Astrocyte (in vitro differentiated cells and primary cell): ENCODE results near the gene HKDC1.

ENCODE experiments used
- EZH2 ChIP-seq: IDR thresholded peaks from 2 replicates; pipeline ENCODE4 v1.6.1; 2012; ENCODE audit warnings: mild to moderate bottlenecking, low read length, inconsistent platforms; ENCODE audit not compliant: insufficient read depth
- TF ChIP-seq, protein P1 (sequence below): IDR thresholded peaks from 2 replicates; pipeline ENCODE4 v1.5.1; 2011; ENCODE audit warnings: low read depth, mild to moderate bottlenecking, inconsistent platforms, low read length, moderate library complexity; ENCODE audit not compliant: insufficient read depth

DNA sequence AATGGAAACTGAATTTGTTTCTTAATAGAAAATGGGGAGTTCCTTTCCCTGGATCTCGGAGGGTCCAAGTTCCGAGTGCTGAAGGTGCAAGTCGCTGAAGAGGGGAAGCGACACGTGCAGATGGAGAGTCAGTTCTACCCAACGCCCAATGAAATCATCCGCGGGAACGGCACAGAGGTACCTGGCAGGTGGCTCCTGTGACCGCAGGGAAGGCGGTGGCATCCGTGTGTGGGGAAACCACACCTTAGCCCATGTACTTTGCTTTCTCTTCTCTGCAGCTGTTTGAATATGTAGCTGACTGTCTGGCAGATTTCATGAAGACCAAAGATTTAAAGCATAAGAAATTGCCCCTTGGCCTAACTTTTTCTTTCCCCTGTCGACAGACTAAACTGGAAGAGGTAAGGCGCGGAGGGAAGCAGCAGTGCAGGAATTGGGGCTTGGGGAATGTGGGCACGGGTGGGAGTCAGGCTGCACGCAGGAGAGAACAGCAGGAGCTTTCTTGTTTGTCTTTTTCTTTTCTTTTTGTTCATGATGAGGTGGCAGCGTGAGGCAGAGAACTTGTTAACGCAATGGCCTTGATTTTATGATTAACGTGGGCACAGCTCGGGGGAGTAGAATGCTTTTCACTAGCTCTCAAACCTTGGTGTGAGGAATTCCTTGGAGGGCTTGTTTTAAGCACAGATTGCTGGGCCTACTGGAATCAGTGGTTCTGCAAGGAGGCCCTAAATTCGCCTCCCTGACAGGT, 12.8 kb downstream of the HKDC1 start:
- TF ChIP-seq, protein P1, sequence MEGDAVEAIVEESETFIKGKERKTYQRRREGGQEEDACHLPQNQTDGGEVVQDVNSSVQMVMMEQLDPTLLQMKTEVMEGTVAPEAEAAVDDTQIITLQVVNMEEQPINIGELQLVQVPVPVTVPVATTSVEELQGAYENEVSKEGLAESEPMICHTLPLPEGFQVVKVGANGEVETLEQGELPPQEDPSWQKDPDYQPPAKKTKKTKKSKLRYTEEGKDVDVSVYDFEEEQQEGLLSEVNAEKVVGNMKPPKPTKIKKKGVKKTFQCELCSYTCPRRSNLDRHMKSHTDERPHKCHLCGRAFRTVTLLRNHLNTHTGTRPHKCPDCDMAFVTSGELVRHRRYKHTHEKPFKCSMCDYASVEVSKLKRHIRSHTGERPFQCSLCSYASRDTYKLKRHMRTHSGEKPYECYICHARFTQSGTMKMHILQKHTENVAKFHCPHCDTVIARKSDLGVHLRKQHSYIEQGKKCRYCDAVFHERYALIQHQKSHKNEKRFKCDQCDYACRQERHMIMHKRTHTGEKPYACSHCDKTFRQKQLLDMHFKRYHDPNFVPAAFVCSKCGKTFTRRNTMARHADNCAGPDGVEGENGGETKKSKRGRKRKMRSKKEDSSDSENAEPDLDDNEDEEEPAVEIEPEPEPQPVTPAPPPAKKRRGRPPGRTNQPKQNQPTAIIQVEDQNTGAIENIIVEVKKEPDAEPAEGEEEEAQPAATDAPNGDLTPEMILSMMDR, result no peak
- no peak for TF ChIP-seq EZH2
